SW 1271 (cell line): ENCODE data around the gene KAZN.
"Not testable (repeated sequence)": the region's sequence is repeated elsewhere in the genome, so short reads cannot be mapped to it uniquely, and the experiment has no call there.

Experiments used
- DNase-seq, 2 experiments: peaks; one replicate each; lab custom pipeline; 2025; lab: John Stamatoyannopoulos, UW

Gene KAZN

GRCh38 chr1:14956579-14957195 lies 358.2 kb downstream of the KAZN start:
- no peak for DNase-seq

DNA sequence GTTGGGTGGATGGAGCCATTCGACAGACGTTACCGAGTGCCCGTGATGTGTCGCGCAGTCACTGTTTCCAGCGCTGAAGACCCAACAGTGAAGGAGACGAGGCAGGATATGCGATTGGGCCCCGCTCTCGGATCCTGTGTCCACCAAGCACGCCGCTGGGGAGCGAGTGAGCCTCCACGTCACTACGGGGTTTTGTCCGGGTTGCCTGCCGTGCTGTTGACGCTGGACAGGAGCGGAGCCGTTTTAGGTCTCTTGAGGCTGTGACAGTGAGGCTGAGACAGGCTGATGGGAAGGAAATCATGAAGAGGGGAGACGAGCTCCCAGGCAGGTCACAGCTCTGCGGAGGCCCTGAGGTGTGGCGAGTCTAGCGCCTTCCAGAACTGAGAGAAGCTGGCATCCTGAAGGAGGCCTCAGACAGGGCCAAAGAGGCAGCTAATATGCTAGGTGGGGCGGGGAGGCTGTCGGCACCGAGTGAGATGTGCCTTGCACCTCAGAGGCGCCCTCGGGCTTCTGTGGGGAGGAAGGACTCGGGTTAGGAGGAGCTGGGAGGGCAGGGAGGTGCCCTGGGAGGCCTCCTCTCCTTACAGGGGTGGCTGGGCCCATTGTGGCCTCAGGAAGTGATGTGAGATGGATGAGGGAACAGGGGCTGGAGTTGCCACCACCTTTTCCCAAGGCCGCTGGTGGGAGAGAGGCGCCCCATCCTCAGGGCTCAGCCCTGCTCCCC lies 359.1 kb downstream of the KAZN start:
- DNase-seq: no peak

DNA sequence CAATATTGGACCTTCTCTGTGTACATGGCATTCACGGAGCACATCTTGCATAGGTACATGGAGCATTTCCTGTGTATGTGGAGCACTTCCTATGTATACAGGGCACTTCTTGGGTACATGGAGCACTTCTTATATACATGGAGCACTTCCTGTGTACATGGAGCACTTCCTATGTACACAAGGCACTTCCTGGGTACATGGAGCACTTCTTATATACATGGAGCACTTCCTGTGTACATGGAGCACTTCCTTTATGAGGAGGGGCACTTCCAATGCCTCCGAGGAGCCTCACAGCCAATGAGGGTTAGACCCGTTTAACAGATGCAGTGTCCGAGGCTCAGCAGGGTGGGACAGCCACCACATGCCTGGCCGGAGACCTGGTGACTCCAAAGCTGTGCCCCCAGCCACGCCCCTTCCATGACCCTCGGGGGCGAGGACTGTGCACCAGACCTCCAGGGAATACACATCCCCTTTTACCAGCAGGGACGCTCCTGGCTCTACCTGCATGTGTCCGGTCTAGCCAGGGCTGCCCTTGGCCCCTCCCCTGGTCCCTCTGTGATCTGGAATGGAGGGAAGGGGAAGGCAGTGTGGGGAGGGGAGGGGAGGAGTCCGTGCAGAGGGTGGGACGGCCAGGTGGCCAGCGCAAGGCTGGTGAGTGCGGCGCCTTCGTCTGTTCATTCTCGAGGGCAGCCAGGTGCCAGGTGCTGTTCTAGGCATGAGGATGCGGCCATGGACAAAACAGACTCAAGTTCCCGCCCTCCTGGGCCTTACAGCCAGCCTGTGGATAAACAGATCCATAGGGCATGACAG lies 360.0 kb downstream of the KAZN start:
- DNase-seq: no peak

GRCh38 chr1:14959059-14959694 lies 360.7 kb downstream of the KAZN start:
- no peak for DNase-seq

DNA sequence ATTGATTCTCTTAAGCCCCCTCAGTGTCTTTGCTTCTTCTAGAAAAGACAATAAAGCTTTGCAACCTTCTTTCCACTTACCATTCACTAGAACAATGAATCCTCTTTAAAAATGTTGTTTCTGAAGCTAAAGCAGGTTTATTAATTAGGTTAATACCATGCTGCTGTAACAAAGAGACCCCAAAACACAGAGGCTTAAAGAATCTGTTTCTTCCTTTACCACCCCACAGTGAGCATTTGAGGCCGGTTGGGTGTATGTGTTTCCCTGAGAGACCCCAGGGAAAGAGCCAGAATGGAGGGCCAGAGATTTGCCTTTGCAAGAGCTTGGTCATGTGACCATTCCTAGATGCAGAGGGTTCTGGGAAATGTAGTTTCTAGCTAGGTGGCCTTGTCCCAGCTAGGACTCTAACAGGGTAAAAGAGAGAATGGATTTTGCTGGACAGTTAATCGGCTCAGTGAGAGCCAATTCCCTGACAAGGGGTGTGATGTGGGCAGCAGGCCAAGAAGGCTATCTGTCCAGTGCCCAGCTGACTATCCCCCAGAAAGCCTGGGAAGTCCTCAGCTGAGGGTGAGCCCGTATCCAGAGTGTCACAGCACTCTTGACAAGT lies 363.3 kb downstream of the KAZN start:
- DNase-seq: no peak

DNA sequence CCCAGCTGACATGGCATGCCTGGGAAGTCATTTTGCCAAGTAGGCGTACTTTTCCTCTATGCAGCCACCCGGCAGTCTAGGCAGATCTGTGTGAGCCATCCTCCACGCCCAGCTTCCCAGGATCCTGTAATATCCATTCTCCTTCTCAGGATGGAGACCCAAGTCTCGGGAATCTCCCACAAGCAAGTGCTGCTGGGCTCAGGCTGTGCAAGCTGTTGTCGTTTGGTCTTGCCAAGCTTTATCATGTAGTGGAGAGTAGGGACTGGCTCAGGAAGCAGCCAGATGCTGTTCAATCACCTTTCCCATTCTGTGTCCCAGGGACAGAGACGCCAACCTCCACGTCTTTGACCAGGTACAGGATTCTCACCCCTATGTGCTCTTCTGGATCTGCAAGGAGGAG lies 363.9 kb downstream of the KAZN start:
- DNase-seq: no peak

DNA sequence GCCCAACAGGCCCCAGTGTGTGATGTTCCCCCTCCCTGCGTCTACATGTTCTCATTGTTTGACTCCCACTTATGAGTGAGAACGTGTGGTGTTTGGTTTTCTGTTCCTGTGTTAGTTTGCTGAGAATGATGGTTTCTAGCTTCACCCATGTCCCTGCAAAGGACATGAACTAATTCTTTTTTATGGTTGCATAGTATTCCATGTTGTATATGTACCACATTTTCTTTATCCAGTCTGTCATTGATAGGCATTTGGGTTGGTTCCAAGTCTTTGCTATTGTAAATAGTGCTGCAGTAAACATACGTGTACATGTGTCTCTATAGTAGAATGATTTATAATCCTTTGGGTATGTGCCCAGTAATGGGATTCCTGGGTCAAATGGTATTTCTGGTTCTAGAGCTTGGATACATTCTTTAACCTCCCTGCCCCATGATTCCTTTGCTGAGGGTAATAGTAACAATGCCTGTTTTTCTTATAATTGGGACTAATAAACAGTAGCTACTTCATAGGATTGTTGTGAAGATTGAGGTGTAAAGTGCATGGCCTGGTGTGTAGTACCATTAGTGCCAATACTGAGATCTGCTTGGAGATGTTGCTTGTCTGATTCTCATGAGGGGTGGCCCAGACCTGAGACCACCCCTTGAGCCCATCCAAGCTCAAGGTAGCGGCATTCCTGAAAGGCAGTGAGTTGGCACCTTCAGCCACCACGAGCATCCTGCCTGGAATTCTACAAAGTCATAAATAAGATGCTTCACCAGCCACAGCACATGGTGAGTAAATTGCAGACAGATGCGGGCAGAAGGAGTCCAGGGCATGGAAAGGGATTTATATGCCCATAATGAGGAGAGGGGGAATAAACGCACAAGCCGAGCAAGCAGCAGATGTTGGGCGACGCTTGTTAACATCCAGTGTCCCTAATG lies 365.6 kb downstream of the KAZN start:
- not testable (repeated sequence) for DNase-seq

DNA sequence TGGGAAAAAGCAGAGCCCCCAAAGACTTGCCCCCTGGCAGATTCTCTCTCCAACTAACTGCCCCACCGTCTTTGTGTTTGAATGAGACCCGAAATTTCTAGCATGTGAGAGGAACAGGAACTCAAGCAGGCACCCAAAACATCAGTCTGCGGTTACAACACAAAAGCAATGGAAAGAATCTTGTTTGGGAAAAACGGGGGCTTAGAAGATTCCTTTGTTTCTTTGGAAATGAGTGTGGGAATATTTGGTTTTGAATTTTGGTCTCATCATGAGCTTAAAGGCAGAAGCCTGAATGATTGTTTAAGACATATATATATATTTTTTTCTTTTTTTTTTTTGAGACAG lies 366.2 kb downstream of the KAZN start:
- DNase-seq: no peak

DNA sequence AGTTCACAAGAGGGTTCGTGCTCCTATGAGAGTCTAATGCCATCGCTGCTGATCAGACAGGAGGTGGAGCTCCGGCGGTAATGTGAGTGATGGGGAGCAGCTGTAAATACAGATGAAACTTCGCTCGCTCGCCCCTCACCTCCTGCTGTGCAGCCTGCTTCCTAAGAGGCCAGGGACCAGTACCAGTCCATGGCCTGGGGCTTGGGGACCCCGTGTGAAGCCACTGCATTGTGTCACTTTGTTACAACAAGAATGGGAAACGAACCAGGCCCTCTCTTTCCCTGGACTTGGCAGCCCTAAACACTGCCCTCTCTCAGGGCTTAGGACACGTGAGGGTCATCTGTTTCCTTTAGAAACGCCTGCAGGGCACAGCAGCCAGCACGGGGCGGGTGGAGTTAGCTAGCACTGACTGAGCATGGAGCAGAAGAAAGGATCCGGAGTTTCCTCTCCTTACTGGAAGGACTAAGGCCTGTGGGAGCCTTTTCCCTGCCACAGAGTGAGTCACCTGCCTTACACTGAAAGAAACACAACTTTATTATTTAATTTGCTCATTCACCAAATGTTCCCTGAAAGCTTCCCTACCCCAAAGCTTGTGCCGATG lies 369.9 kb downstream of the KAZN start:
- DNase-seq: no peak

DNA sequence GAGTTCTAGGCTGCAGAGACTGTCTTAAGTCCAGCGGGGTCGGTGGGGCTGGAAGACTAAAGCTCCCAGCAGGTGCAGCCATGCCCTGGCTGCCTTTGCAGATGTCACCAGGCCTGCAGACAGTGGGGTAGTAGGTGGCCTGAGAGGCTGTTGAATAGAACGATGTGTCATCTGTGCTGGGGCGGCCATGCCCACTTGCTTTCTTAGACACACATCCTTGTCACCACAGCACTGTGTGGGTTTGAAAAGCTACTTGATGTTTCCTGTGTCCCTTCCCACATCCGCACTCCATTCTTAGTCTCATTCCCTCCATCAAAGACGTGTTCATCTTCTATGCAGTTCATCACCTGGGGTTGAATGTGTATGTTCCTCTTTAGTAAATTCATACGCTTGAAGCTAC lies 370.5 kb downstream of the KAZN start:
- DNase-seq: no peak

DNA sequence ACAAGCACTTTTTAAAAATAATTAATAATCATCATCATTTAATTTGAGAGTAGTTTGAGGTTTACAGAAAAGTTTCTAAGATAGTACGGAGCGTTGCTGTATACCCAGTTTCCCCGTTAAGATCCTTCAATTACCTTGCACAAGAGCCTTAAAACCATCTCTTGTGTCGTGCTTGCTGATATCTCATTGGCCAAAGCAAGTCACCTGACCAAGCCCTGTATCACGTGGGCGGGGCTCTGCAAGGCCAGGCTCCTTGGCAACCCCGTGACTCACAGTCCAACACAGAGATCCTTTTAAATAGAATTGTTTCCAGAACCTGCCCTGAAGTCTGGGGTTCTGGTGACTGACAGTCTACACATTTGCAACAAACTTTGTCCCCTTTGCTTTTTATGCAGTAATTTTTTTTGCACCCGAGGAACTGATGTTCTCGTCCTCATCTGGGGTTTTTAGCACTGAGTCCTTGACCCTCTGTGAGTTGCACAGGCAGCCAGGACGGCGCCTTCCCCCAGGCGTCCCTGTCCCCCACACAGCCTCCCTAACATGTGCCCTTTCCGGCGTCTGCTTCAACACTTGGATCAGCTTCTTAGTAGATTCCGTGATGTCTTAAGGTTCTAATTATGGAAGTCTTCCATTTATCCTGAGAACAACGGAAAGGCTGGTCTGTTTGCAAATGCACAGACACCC lies 371.8 kb downstream of the KAZN start:
- peak in 1 of 2 experiments; percentile 46 for DNase-seq

- DNase-seq: no peak
Observed at GRCh38 chr1:14970799-14971141, 372.3 kb downstream of the KAZN start.

DNA sequence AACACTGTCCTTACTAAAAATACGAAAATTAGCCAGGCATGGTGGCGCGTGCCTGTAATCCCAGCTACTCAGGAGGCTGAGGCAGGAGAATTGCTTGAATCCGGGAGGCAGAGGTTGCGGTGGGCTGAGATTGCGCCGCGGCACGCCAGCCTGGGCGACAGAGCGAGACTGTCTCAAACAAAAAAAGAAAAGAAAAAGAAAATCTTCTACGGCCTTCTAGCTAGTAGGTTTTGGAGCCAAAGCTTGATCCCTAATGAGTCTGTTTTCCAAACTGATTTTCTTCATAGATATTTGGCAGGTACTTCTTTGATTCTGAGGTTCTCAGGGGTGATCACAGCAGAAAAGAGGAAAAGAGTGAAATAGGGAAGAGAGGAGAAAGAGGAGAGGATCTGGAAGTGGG lies 372.7 kb downstream of the KAZN start:
- no peak for DNase-seq

DNA sequence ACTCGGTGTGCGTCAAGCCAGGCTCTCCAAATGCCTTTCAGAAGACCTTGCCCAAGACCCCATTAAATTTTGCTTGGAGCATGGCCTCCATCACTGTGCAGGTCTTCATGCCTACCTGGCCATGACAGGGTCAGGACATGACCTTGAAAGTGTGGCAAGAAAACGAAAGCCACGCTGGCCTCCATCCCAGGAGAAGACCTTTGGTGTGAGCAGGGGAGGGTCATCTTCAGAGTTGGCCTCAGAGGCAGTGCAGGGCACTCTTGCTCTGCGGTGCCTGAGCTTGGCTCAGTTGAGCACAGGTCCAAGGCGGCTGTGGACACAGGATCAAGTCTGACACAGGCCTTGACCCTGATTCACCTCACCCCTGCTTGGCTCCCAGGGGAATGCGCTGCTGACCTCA lies 373.6 kb downstream of the KAZN start:
- no peak for DNase-seq

DNA sequence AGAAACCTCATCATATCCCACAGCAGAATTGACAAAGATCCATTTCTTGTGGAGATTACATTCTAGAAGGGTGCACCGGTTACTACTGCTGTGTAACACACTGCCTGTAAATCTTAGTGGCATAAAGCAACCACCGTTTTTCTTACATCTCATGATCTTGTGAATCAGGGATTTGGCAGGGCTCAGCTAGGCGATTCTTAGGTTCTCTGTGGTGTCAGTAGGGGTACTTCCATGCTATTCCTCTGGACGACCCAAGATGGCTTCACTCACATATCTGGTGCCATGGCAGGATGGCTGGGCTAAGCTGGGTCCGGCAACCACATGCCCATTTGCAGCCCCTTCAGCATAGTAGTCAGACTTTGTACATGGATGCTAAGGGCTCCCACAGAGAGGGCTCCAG lies 375.3 kb downstream of the KAZN start:
- no peak for DNase-seq

GRCh38 chr1:14974361-14974760 lies 375.9 kb downstream of the KAZN start:
- DNase-seq: no peak

GRCh38 chr1:14975119-14975518 lies 376.6 kb downstream of the KAZN start:
- DNase-seq: no peak

DNA sequence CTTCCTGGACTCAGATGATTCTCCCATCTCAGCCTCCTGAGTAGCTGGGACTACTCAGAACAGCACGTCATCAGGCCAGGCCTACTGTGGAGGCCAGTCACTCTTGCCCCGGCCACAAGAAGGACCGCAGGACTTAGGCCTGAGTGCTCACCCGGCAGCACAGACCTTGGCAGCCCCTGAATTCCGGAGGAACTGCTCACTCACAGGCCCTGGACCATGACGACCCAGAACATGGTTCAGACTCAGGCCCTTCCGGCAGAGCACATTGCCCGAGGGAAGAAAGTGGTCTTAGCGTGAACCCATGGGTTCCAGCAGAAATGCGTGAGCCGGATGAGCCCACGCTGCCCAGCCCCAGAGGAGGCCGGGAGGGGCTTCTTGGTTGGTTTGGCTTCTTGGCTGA lies 377.8 kb downstream of the KAZN start:
- DNase-seq: no peak

- no peak for DNase-seq
Observed at GRCh38 chr1:14977338-14977931, 378.9 kb downstream of the KAZN start.
